ENCODE measurements around the gene PEMT.

The PEMT gene

GRCh38 chr17:17500999-17501605, 90.4 kb downstream of the PEMT start:
- no peak overlapping the region for H3K27ac ChIP-seq
- no peak for DNase-seq (ENCODE audit: low spot score)
- TF ChIP-seq CTCF (IDR thresholded peaks at IDR 0.05), result no peak
- no peak overlapping the region for H3K4me3 ChIP-seq

- TF ChIP-seq CTCF (IDR thresholded peaks at IDR 0.05), result no peak
- Histone ChIP-seq H3K27ac (no peak overlapping the region), H3K4me3 (no peak overlapping the region)
- DNase-seq (ENCODE audit: low spot score), result no peak
These were observed 91.9 kb downstream of the PEMT start for GRCh38 chr17:17499402-17500145.

GRCh38 chr17:17498606-17499301, 92.8 kb downstream of the PEMT start:
- TF ChIP-seq CTCF (IDR thresholded peaks at IDR 0.05), result no peak
- Histone ChIP-seq H3K27ac (no peak overlapping the region), H3K4me3 (no peak overlapping the region)
- no peak for DNase-seq (ENCODE audit: low spot score)

- Histone ChIP-seq H3K4me3 (no peak overlapping the region), H3K27ac (no peak overlapping the region)
- DNase-seq (ENCODE audit: low spot score), result no peak
- no peak for TF ChIP-seq CTCF (IDR thresholded peaks at IDR 0.05)
These were observed 93.5 kb downstream of the PEMT start for GRCh38 chr17:17497845-17498520.

GRCh38 chr17:17497065-17497844, 94.3 kb downstream of the PEMT start:
- peak; percentile 9 for TF ChIP-seq CTCF (IDR thresholded peaks at IDR 0.05)
- no peak for DNase-seq (ENCODE audit: low spot score)
- Histone ChIP-seq H3K4me3 (peak overlapping the region; percentile 76), H3K27ac (peak overlapping the region in 1 of 2 donors; percentile 82)
